HCT116 (cell line): ENCODE measurements around the gene STK11. TPM values are rescaled to one million over a fixed set of nuclear protein-coding genes. Genes with fewer than 3 reads are reported as not detected.

Source experiments
- ATAC-seq: fragments of 200-7000 bp; cut with Tn5 transposase; 2 replicates; pipeline ENCODE4 v1.9.1; 2020; ENCODE audit warnings: mild to moderate bottlenecking, moderate library complexity
- BruUV-seq: library from RNA; stranded (reverse); fragments of 400-500 nt; replicated peaks from 2 replicates; lab custom pipeline; 2021; lab: Mats Ljungman, UMichigan
- CTCF ChIA-PET: fragments of 300-600 bp; sonication (Branson Sonifier 250); formaldehyde crosslinking; loops from one replicate; lab custom pipeline; 2021; ENCODE audit warnings: antibody characterized with exemption; lab: Charles Lee
- POLR2A ChIA-PET: fragments of 300-600, 350-600 bp; sonication (Branson Sonifier 250); formaldehyde crosslinking; loops from one replicate; lab custom pipeline; 2021; ENCODE audit warnings: antibody characterized with exemption; lab: Charles Lee
- RAD21 ChIA-PET, 2 experiments: fragments of 300-600 bp; sonication (Branson Sonifier 250); formaldehyde crosslinking; loops; one replicate each; lab custom pipeline; 2023; ENCODE audit warnings: low total read pairs in 2 of 2; ENCODE audit not compliant: uncharacterized antibody in 2 of 2, unreplicated experiment in 2 of 2, low non-redundant PET in 1 of 2; lab: Charles Lee
- DNase-seq: peaks from one replicate; pipeline ENCODE4 v3.0.0-alpha.2; 2010; ENCODE audit warnings: low read depth, low spot score
- H2AFZ ChIP-seq: fragments of 200-600 bp; shearing (Covaris generic), sonication (generic); 2 replicates; pipeline ENCODE4 v1.6.1; 2017; ENCODE audit warnings: low read depth, mixed run types, mixed read lengths, antibody characterized with exemption, low read length; ENCODE audit not compliant: poor library complexity, severe bottlenecking
- H3K27ac ChIP-seq: 2 replicates; pipeline ENCODE4 v1.5.1; 2012; ENCODE audit warnings: low read depth, low read length
- H3K27me3 ChIP-seq: fragments of 200-600 bp; sonication (generic); 2 replicates; pipeline ENCODE4 v1.6.1; 2016; ENCODE audit warnings: mixed run types, low read length, mixed read lengths; ENCODE audit not compliant: insufficient read depth
- H3K36me3 ChIP-seq, 2 experiments: fragments of 200-500 bp in 1 of 2; fragments of 200-600 bp in 1 of 2; sonication (Bioruptor generic) in 1 of 2; sonication (generic) in 1 of 2; 2 replicates each; pipeline versions ENCODE4 v1.5.1 to v1.6.1; 2014 to 2016; ENCODE audit warnings: low read length in 2 of 2, inconsistent platforms in 1 of 2, mixed read lengths in 1 of 2, mixed run types in 1 of 2; ENCODE audit not compliant: insufficient read depth in 2 of 2, control insufficient read depth in 1 of 2
- H3K4me1 ChIP-seq, 2 experiments: fragments of 200-600 bp in 1 of 2; sonication (generic) in 1 of 2; 2 replicates each; pipeline versions ENCODE4 v1.5.1 to v1.6.1; 2012 to 2017; ENCODE audit warnings: low read length in 2 of 2, inconsistent platforms in 1 of 2, mild to moderate bottlenecking in 1 of 2, mixed read lengths in 1 of 2, mixed run types in 1 of 2, moderate library complexity in 1 of 2; ENCODE audit not compliant: insufficient read depth in 2 of 2, control insufficient read depth in 1 of 2
- H3K4me2 ChIP-seq: fragments of 200-600 bp; sonication (generic); 2 replicates; pipeline ENCODE4 v1.6.1; 2017; ENCODE audit warnings: mixed run types, low read length, mixed read lengths
- H3K4me3 ChIP-seq, 2 experiments: fragments of 200-600 bp in 1 of 2; sonication (generic) in 1 of 2; replicated peaks in 1 of 2; 2 replicates each; pipeline ENCODE4 v1.5.1; 2011 to 2016; ENCODE audit warnings: low read length in 2 of 2, control low read depth in 1 of 2, low read depth in 1 of 2, mild to moderate bottlenecking in 1 of 2, mixed read lengths in 1 of 2, mixed run types in 1 of 2
- H3K79me2 ChIP-seq: fragments of 200-600 bp; sonication (generic); 2 replicates; pipeline ENCODE4 v1.6.1; 2017; ENCODE audit warnings: mild to moderate bottlenecking, mixed run types, low read length, moderate library complexity, mixed read lengths; ENCODE audit not compliant: insufficient read depth
- H3K9ac ChIP-seq: fragments of 200-600 bp; sonication (generic); 2 replicates; pipeline ENCODE4 v1.6.1; 2016; ENCODE audit warnings: low read length, mixed read lengths
- H3K9me2 ChIP-seq: fragments of 200-600 bp; sonication (generic), shearing (Covaris generic); 2 replicates; pipeline ENCODE4 v1.6.1; 2017; ENCODE audit warnings: mixed run types, mild to moderate bottlenecking, moderate library complexity; ENCODE audit not compliant: insufficient read depth
- H3K9me3 ChIP-seq, 2 experiments: fragments of 200-500 bp in 1 of 2; fragments of 200-600 bp in 1 of 2; sonication (Bioruptor generic) in 1 of 2; sonication (generic) in 1 of 2; 2 replicates each; pipeline ENCODE4 v1.6.1; 2014 to 2017; ENCODE audit warnings: low read length in 2 of 2, mixed read lengths in 2 of 2, inconsistent platforms in 1 of 2, low read depth in 1 of 2, mild to moderate bottlenecking in 1 of 2, mixed run types in 1 of 2, moderate library complexity in 1 of 2; ENCODE audit not compliant: control insufficient read depth in 1 of 2, insufficient read depth in 1 of 2
- H4K20me1 ChIP-seq: fragments of 200-600 bp; sonication (generic), shearing (Covaris generic); 2 replicates; pipeline ENCODE4 v1.6.1; 2017; ENCODE audit warnings: mixed run types, mild to moderate bottlenecking, moderate library complexity; ENCODE audit not compliant: insufficient read depth
- CEBPB ChIP-seq: IDR thresholded peaks from 2 replicates; pipeline ENCODE4 v1.6.1; 2012; ENCODE audit warnings: low read depth
- EZH2 ChIP-seq: fragments of 200-600 bp; sonication (generic); IDR thresholded peaks from 2 replicates; pipeline ENCODE4 v1.6.1; 2017; ENCODE audit warnings: antibody characterized with exemption, mixed run types
- EZH2phosphoT487 ChIP-seq: fragments of 200-600 bp; IDR thresholded peaks from 2 replicates; pipeline ENCODE4 v1.6.1; 2018; ENCODE audit warnings: antibody characterized with exemption, borderline replicate concordance
- FOSL1 ChIP-seq: IDR thresholded peaks from 2 replicates; pipeline ENCODE4 v1.6.1; 2012; ENCODE audit warnings: low read depth
- RAD21 ChIP-seq: IDR thresholded peaks from 2 replicates; pipeline ENCODE4 v1.6.1; 2012; ENCODE audit warnings: low read depth, mild to moderate bottlenecking
- SP1 ChIP-seq: IDR thresholded peaks from 2 replicates; pipeline ENCODE4 v1.6.1; 2012; ENCODE audit warnings: low read depth
- SRF ChIP-seq: IDR thresholded peaks from 2 replicates; pipeline ENCODE4 v1.6.1; 2012; ENCODE audit warnings: low read depth
- YY1 ChIP-seq: IDR thresholded peaks from 2 replicates; pipeline ENCODE4 v1.6.1; 2011; ENCODE audit warnings: low read length, low read depth, moderate library complexity, mild to moderate bottlenecking; ENCODE audit not compliant: insufficient replicate concordance; ENCODE audit errors: extremely low read depth
- ZNF274 ChIP-seq: fragments of 200-500 bp; sonication (Bioruptor generic); IDR thresholded peaks from 2 replicates; pipeline ENCODE4 v1.6.1; 2014; ENCODE audit warnings: mild to moderate bottlenecking, low read depth, low read length, inconsistent platforms
- intact Hi-C: fragments of 100-400 bp; cut with micrococcal nuclease; formaldehyde crosslinking; loops from 2 replicates; pipeline ENCODE4 v1.10.0; 2022
- total RNA-seq: library from RNA; stranded (reverse); gene quantifications from one replicate; pipeline ENCODE4 v1.2.1, GENCODE V29; 2021; ENCODE audit not compliant: unreplicated experiment
- TF ChIP-seq, protein P1 (sequence below): IDR thresholded peaks from 2 replicates; pipeline ENCODE4 v1.6.1; 2012; ENCODE audit warnings: low read depth
- TF ChIP-seq, protein P2 (sequence below): IDR thresholded peaks from 2 replicates; pipeline ENCODE4 v1.6.1; 2011; ENCODE audit warnings: mild to moderate bottlenecking, low read length, moderate library complexity; ENCODE audit not compliant: insufficient replicate concordance; ENCODE audit errors: extremely low read depth
- TF ChIP-seq, protein P3 (sequence below): IDR thresholded peaks from 2 replicates; pipeline ENCODE4 v1.6.1; 2012
- TF ChIP-seq, protein P4 (sequence below), 3 experiments: fragments of 200-600 bp in 1 of 3; sonication (generic) in 1 of 3; IDR thresholded peaks in 2 of 3; conservative IDR thresholded peaks in 1 of 3; 2 replicates each; pipeline ENCODE4 v1.5.1; 2012 to 2017; ENCODE audit warnings: low read depth in 2 of 3, low read length in 2 of 3, antibody characterized with exemption in 1 of 3, borderline replicate concordance in 1 of 3, control low read depth in 1 of 3, mild to moderate bottlenecking in 1 of 3, mixed read lengths in 1 of 3, mixed run types in 1 of 3, moderate library complexity in 1 of 3; ENCODE audit not compliant: insufficient read depth in 1 of 3
- TF ChIP-seq, protein P5 (sequence below): IDR thresholded peaks from 2 replicates; pipeline ENCODE4 v1.6.1; 2012

STK11 gene
- total RNA-seq, 1 experiment from 2014 or later, result 86.9 TPM

DNA sequence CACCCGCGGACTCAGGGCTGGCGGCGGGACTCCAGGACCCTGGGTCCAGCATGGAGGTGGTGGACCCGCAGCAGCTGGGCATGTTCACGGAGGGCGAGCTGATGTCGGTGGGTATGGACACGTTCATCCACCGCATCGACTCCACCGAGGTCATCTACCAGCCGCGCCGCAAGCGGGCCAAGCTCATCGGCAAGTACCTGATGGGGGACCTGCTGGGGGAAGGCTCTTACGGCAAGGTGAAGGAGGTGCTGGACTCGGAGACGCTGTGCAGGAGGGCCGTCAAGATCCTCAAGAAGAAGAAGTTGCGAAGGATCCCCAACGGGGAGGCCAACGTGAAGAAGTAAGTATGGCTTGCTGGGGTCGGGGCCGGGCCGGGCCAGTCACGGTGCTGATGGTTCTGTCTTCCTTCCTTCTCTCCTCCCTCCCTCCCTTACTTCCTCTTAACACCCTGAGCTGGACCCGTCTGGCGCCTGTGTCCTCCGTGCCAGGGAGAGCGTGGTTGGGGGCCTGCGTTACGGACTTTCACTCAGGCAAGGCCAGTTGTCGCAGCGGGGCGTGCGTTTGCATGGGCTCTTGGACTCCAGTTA, 1.4 kb downstream of the STK11 start:
- Histone ChIP-seq H3K9me2 (no peaks in the 10 kb centered on the region), H3K27me3 (no peaks in the 10 kb centered on the region), H3K79me2 (peaks cover 59% of the 10 kb centered on the region), H3K9me3 (no peaks in the 10 kb centered on the region), H3K36me3 (peaks cover 0 to 22% of the 10 kb centered on the region in 2 experiments; a peak in 3 of 4 replicates), H3K9ac (peak overlapping the region; percentile 85), H3K4me3 (peak overlapping the region; percentile 82), H3K4me2 (peak overlapping the region; percentile 89), H4K20me1 (no peaks in the 10 kb centered on the region), H2AFZ (no peak overlapping the region), H3K27ac (peak overlapping the region; percentile 94), H3K4me1 (peaks cover 38 to 54% of the 10 kb centered on the region in 2 experiments)
- TSS peak; percentile 66 for BruUV-seq
- RAD21 ChIA-PET, result no interaction called here
- TF ChIP-seq, protein P1, sequence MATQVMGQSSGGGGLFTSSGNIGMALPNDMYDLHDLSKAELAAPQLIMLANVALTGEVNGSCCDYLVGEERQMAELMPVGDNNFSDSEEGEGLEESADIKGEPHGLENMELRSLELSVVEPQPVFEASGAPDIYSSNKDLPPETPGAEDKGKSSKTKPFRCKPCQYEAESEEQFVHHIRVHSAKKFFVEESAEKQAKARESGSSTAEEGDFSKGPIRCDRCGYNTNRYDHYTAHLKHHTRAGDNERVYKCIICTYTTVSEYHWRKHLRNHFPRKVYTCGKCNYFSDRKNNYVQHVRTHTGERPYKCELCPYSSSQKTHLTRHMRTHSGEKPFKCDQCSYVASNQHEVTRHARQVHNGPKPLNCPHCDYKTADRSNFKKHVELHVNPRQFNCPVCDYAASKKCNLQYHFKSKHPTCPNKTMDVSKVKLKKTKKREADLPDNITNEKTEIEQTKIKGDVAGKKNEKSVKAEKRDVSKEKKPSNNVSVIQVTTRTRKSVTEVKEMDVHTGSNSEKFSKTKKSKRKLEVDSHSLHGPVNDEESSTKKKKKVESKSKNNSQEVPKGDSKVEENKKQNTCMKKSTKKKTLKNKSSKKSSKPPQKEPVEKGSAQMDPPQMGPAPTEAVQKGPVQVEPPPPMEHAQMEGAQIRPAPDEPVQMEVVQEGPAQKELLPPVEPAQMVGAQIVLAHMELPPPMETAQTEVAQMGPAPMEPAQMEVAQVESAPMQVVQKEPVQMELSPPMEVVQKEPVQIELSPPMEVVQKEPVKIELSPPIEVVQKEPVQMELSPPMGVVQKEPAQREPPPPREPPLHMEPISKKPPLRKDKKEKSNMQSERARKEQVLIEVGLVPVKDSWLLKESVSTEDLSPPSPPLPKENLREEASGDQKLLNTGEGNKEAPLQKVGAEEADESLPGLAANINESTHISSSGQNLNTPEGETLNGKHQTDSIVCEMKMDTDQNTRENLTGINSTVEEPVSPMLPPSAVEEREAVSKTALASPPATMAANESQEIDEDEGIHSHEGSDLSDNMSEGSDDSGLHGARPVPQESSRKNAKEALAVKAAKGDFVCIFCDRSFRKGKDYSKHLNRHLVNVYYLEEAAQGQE, result no peak
- no peak for TF ChIP-seq YY1
- TF ChIP-seq FOSL1, result no peak
- no peak for TF ChIP-seq SRF
- no peak for TF ChIP-seq RAD21
- TF ChIP-seq, protein P2, sequence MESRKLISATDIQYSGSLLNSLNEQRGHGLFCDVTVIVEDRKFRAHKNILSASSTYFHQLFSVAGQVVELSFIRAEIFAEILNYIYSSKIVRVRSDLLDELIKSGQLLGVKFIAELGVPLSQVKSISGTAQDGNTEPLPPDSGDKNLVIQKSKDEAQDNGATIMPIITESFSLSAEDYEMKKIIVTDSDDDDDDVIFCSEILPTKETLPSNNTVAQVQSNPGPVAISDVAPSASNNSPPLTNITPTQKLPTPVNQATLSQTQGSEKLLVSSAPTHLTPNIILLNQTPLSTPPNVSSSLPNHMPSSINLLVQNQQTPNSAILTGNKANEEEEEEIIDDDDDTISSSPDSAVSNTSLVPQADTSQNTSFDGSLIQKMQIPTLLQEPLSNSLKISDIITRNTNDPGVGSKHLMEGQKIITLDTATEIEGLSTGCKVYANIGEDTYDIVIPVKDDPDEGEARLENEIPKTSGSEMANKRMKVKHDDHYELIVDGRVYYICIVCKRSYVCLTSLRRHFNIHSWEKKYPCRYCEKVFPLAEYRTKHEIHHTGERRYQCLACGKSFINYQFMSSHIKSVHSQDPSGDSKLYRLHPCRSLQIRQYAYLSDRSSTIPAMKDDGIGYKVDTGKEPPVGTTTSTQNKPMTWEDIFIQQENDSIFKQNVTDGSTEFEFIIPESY, result no peak
- TF ChIP-seq ZNF274, result no peak
- TF ChIP-seq, protein P3, sequence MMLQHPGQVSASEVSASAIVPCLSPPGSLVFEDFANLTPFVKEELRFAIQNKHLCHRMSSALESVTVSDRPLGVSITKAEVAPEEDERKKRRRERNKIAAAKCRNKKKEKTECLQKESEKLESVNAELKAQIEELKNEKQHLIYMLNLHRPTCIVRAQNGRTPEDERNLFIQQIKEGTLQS, result no peak
- no peak for TF ChIP-seq EZH2
- TF ChIP-seq, protein P4, sequence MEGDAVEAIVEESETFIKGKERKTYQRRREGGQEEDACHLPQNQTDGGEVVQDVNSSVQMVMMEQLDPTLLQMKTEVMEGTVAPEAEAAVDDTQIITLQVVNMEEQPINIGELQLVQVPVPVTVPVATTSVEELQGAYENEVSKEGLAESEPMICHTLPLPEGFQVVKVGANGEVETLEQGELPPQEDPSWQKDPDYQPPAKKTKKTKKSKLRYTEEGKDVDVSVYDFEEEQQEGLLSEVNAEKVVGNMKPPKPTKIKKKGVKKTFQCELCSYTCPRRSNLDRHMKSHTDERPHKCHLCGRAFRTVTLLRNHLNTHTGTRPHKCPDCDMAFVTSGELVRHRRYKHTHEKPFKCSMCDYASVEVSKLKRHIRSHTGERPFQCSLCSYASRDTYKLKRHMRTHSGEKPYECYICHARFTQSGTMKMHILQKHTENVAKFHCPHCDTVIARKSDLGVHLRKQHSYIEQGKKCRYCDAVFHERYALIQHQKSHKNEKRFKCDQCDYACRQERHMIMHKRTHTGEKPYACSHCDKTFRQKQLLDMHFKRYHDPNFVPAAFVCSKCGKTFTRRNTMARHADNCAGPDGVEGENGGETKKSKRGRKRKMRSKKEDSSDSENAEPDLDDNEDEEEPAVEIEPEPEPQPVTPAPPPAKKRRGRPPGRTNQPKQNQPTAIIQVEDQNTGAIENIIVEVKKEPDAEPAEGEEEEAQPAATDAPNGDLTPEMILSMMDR (IDR thresholded peaks at IDR 0.05 in 2 of 3, conservative IDR thresholded peaks at IDR 0.05 in 1 of 3; ENCODE audit: borderline replicate concordance in 1 of 3, insufficient read depth in 1 of 3, low read depth in 2 of 3, low read length in 2 of 3), result no peak
- no peak for TF ChIP-seq SP1
- TF ChIP-seq EZH2phosphoT487, result no peak
- TF ChIP-seq, protein P5, sequence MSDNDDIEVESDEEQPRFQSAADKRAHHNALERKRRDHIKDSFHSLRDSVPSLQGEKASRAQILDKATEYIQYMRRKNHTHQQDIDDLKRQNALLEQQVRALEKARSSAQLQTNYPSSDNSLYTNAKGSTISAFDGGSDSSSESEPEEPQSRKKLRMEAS, result no peak
- no peak for TF ChIP-seq CEBPB
- intact Hi-C loops, result no loop called here
- ATAC-seq (no peak), DNase-seq (no peak)
- POLR2A ChIA-PET, result no interaction called here
- CTCF ChIA-PET, result no interaction called here
